KMS-11 (cell line): ENCODE measurements around the gene CCSER1.

ENCODE experiments used
- H2AFZ ChIP-seq: fragments of 200-600 bp; sonication (generic); 2 replicates; pipeline ENCODE4 v1.6.1; 2016; ENCODE audit warnings: antibody characterized with exemption, mixed run types, low read depth
- H3K27ac ChIP-seq: fragments of 200-600 bp; sonication (generic); 2 replicates; pipeline ENCODE4 v1.6.1; 2016; ENCODE audit warnings: mild to moderate bottlenecking, mixed run types
- H3K27me3 ChIP-seq: fragments of 200-600 bp; sonication (generic); 2 replicates; pipeline ENCODE4 v1.6.1; 2017; ENCODE audit warnings: mild to moderate bottlenecking, low read depth, mixed run types, moderate library complexity; ENCODE audit not compliant: insufficient read depth
- H3K36me3 ChIP-seq: fragments of 200-600 bp; sonication (generic); 2 replicates; pipeline ENCODE4 v1.6.1; 2017; ENCODE audit warnings: mild to moderate bottlenecking, mixed run types; ENCODE audit not compliant: insufficient read depth
- H3K4me1 ChIP-seq: fragments of 200-600 bp; sonication (generic); 2 replicates; pipeline ENCODE4 v1.6.1; 2016; ENCODE audit warnings: mild to moderate bottlenecking, low read depth, mixed run types; ENCODE audit not compliant: poor library complexity, severe bottlenecking
- H3K4me2 ChIP-seq: fragments of 200-600 bp; sonication (generic); 2 replicates; pipeline ENCODE4 v1.7.0; 2016; ENCODE audit warnings: mild to moderate bottlenecking, mixed run types
- H3K4me3 ChIP-seq: fragments of 200-600 bp; sonication (generic); IDR thresholded peaks from 2 replicates; pipeline ENCODE4 v1.6.1; 2017; ENCODE audit warnings: low read depth, low read length, mixed read lengths; ENCODE audit not compliant: insufficient read depth
- H3K79me2 ChIP-seq: fragments of 200-600 bp; sonication (generic); 2 replicates; pipeline ENCODE4 v1.6.1; 2016; ENCODE audit warnings: low read depth, mixed run types; ENCODE audit not compliant: insufficient read depth
- H3K9ac ChIP-seq: fragments of 200-600 bp; sonication (generic); 2 replicates; pipeline ENCODE4 v1.6.1; 2016; ENCODE audit warnings: mild to moderate bottlenecking, mixed run types
- H4K20me1 ChIP-seq: fragments of 200-600 bp; sonication (generic); 2 replicates; pipeline ENCODE4 v1.6.1; 2016; ENCODE audit warnings: mild to moderate bottlenecking, mixed run types; ENCODE audit not compliant: insufficient read depth
- CTCF ChIP-seq: fragments of 200-600 bp; sonication (generic); conservative IDR thresholded peaks from 2 replicates; pipeline ENCODE4 v1.6.1; 2017; ENCODE audit warnings: low read depth, mild to moderate bottlenecking, antibody characterized with exemption, low read length, moderate library complexity, mixed read lengths

Gene CCSER1

GRCh38 chr4:90442619-90443018 is 315.4 kb downstream of the CCSER1 start:
- Histone ChIP-seq H3K27me3 (no peaks in the 10 kb centered on the region), H3K27ac (no peak overlapping the region), H3K79me2 (no peaks in the 10 kb centered on the region), H3K4me3 (no peak overlapping the region), H3K9ac (no peak overlapping the region), H3K4me2 (no peak overlapping the region), H3K4me1 (peaks cover 16% of the 10 kb centered on the region), H3K36me3 (no peaks in the 10 kb centered on the region), H4K20me1 (no peaks in the 10 kb centered on the region), H2AFZ (no peak overlapping the region)
- TF ChIP-seq CTCF, result no peak

GRCh38 chr4:90443231-90443630 is 316.0 kb downstream of the CCSER1 start:
- no peak overlapping the region for H3K9ac ChIP-seq
- peaks cover 16% of the 10 kb centered on the region for H3K4me1 ChIP-seq
- no peak overlapping the region for H3K27ac ChIP-seq
- no peaks in the 10 kb centered on the region for H3K27me3 ChIP-seq
- no peak for TF ChIP-seq CTCF
- no peaks in the 10 kb centered on the region for H3K79me2 ChIP-seq
- no peak overlapping the region for H3K4me2 ChIP-seq
- no peak overlapping the region for H3K4me3 ChIP-seq
- H2AFZ ChIP-seq, result no peak overlapping the region
- no peaks in the 10 kb centered on the region for H3K36me3 ChIP-seq
- H4K20me1 ChIP-seq, result no peaks in the 10 kb centered on the region

GRCh38 chr4:90444904-90445303 is 317.7 kb downstream of the CCSER1 start:
- Histone ChIP-seq H3K4me3 (no peak overlapping the region), H3K36me3 (no peaks in the 10 kb centered on the region), H3K27me3 (no peaks in the 10 kb centered on the region), H4K20me1 (no peaks in the 10 kb centered on the region), H3K9ac (no peak overlapping the region), H2AFZ (no peak overlapping the region), H3K79me2 (no peaks in the 10 kb centered on the region), H3K4me2 (no peak overlapping the region), H3K4me1 (peaks cover 16% of the 10 kb centered on the region), H3K27ac (no peak overlapping the region)
- TF ChIP-seq CTCF, result no peak

- Histone ChIP-seq H3K79me2 (no peaks in the 10 kb centered on the region), H3K4me2 (no peak overlapping the region), H3K4me3 (no peak overlapping the region), H4K20me1 (no peaks in the 10 kb centered on the region), H3K9ac (no peak overlapping the region), H3K4me1 (peaks cover 16% of the 10 kb centered on the region), H3K27me3 (no peaks in the 10 kb centered on the region), H3K36me3 (no peaks in the 10 kb centered on the region), H2AFZ (no peak overlapping the region), H3K27ac (no peak overlapping the region)
- TF ChIP-seq CTCF, result no peak
Observed at GRCh38 chr4:90445380-90445779, 318.2 kb downstream of the CCSER1 start.
